Astrocyte (in vitro differentiated cells and primary cell): ENCODE results near the gene HSF2BP. TPM values are rescaled to one million over a fixed set of nuclear protein-coding genes. Genes with fewer than 3 reads are reported as not detected.

Experiments
- DNase-seq: peaks from one replicate; pipeline ENCODE4 v3.0.0-alpha.2; 2010; ENCODE audit warnings: low read depth
- FAIRE-seq: peaks from 2 replicates; lab custom pipeline; 2011; peaks lifted over from hg19 to GRCh38; lab: Jason Lieb, UNC
- H2AFZ ChIP-seq: 2 replicates; pipeline ENCODE4 v1.6.0; 2012; ENCODE audit warnings: low read depth, low read length, inconsistent platforms
- H3K27ac ChIP-seq: 2 replicates; pipeline ENCODE4 v1.5.1; 2011; ENCODE audit warnings: low read depth, low read length, inconsistent platforms
- H3K27me3 ChIP-seq: 2 replicates; pipeline ENCODE4 v1.6.0; 2011; ENCODE audit warnings: low read length, inconsistent platforms; ENCODE audit not compliant: insufficient read depth
- H3K36me3 ChIP-seq: 2 replicates; pipeline ENCODE4 v1.5.1; 2011; ENCODE audit warnings: low read length, inconsistent platforms; ENCODE audit not compliant: insufficient read depth
- H3K4me1 ChIP-seq: 2 replicates; pipeline ENCODE4 v1.5.1; 2011; ENCODE audit warnings: low read length, inconsistent platforms; ENCODE audit not compliant: insufficient read depth
- H3K4me2 ChIP-seq: 2 replicates; pipeline ENCODE4 v1.6.0; 2012; ENCODE audit warnings: low read length, inconsistent platforms
- H3K4me3 ChIP-seq: 2 replicates; pipeline ENCODE4 v1.5.1; 2011; ENCODE audit warnings: low read depth, mild to moderate bottlenecking, low read length, inconsistent platforms; ENCODE audit not compliant: insufficient read depth
- H3K79me2 ChIP-seq: 2 replicates; pipeline ENCODE4 v1.6.0; 2012; ENCODE audit warnings: mild to moderate bottlenecking, low read length, inconsistent platforms; ENCODE audit not compliant: insufficient read depth
- H3K9ac ChIP-seq: 2 replicates; pipeline ENCODE4 v1.6.0; 2012; ENCODE audit warnings: mild to moderate bottlenecking, low read length, inconsistent platforms
- H3K9me3 ChIP-seq: 2 replicates; pipeline ENCODE4 v1.5.1; 2012; ENCODE audit warnings: low read depth, mild to moderate bottlenecking, low read length, inconsistent platforms; ENCODE audit not compliant: insufficient read depth
- H4K20me1 ChIP-seq: 2 replicates; pipeline ENCODE4 v1.6.0; 2012; ENCODE audit warnings: low read length, inconsistent platforms; ENCODE audit not compliant: insufficient read depth
- H3K27ac Mint-ChIP-seq: one replicate; pipeline ENCODE4 v1.8.0; 2021; ENCODE audit warnings: mild to moderate bottlenecking, mixed read lengths; ENCODE audit not compliant: unreplicated experiment
- H3K27me3 Mint-ChIP-seq: one replicate; pipeline ENCODE4 v1.8.0; 2021; ENCODE audit warnings: low read depth, mixed read lengths; ENCODE audit not compliant: unreplicated experiment
- H3K36me3 Mint-ChIP-seq: one replicate; pipeline ENCODE4 v1.8.0; 2021; ENCODE audit warnings: low read depth, mixed read lengths; ENCODE audit not compliant: unreplicated experiment
- H3K4me1 Mint-ChIP-seq: one replicate; pipeline ENCODE4 v1.8.0; 2021; ENCODE audit warnings: low read depth, mixed read lengths; ENCODE audit not compliant: unreplicated experiment
- H3K4me3 Mint-ChIP-seq: one replicate; pipeline ENCODE4 v1.8.0; 2021; ENCODE audit warnings: mild to moderate bottlenecking, moderate library complexity, mixed read lengths; ENCODE audit not compliant: unreplicated experiment
- H3K9me3 Mint-ChIP-seq: one replicate; pipeline ENCODE4 v1.8.0; 2021; ENCODE audit warnings: mild to moderate bottlenecking, mixed read lengths; ENCODE audit not compliant: unreplicated experiment
- EZH2 ChIP-seq: IDR thresholded peaks from 2 replicates; pipeline ENCODE4 v1.6.1; 2012; ENCODE audit warnings: mild to moderate bottlenecking, low read length, inconsistent platforms; ENCODE audit not compliant: insufficient read depth
- total RNA-seq: library from RNA; stranded (reverse); gene quantifications from 2 replicates; pipeline ENCODE4 v1.2.1, GENCODE V29; 2021
- TF ChIP-seq, protein P1 (sequence below): IDR thresholded peaks from 2 replicates; pipeline ENCODE4 v1.5.1; 2011; ENCODE audit warnings: low read depth, mild to moderate bottlenecking, inconsistent platforms, low read length, moderate library complexity; ENCODE audit not compliant: insufficient read depth

Gene HSF2BP
- total RNA-seq, 1 donor from 2014 or later, result 3.2 TPM

DNA sequence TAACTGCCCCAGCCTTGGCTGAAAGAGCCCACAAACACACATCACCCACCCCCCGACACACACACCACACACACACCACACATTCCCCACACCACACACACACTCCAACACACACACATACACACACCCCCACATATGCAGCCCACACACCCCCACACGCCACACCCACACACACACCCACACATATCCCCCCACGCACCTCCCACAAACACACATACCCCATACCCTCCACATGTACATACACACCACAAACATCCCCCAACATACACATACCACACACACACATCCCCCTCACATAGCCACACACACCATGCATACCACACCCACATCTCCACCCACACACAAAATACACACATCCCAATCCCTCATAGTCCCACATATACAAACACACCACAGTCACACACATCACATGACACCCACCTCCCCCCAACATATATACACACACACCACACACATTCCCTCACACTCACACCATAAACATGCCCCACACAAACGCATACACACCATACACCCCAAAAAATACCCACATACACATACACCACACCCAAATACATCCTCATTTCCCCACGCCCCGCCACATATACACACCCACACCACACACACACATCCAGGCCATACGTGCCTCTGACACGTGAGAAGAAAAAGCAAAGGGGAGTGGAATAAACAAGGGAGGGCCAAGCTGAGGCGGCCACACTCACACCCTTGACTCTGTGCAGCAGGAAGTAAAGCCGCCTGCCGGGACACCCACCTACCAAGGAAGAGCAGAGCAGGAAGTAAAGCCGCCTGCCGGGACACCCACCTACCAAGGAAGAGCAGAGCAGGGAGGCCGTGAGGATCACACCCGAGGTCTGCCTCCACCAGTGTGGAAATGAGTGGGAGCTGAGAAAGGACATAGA, 53.7 kb downstream of the HSF2BP start:
- FAIRE-seq (no peak), DNase-seq (no peak)
- Histone ChIP-seq H3K4me3 (no peak overlapping the region), H3K4me1 (peaks cover 47% of the 10 kb centered on the region), H3K36me3 (no peaks in the 10 kb centered on the region), H3K4me2 (no peak overlapping the region), H4K20me1 (no peaks in the 10 kb centered on the region), H2AFZ (peak overlapping the region; percentile 12), H3K9ac (peak overlapping the region; percentile 23), H3K27ac (no peak overlapping the region), H3K9me3 (no peaks in the 10 kb centered on the region), H3K79me2 (no peaks in the 10 kb centered on the region), H3K27me3 (no peaks in the 10 kb centered on the region)
- Mint-ChIP-seq H3K4me1 (peaks cover 50% of the 10 kb centered on the region), H3K9me3 (peaks cover 2% of the 10 kb centered on the region), H3K4me3 (no peak overlapping the region), H3K27me3 (no peaks in the 10 kb centered on the region), H3K27ac (no peak overlapping the region), H3K36me3 (no peaks in the 10 kb centered on the region)
- no peak for TF ChIP-seq EZH2
- TF ChIP-seq, protein P1, sequence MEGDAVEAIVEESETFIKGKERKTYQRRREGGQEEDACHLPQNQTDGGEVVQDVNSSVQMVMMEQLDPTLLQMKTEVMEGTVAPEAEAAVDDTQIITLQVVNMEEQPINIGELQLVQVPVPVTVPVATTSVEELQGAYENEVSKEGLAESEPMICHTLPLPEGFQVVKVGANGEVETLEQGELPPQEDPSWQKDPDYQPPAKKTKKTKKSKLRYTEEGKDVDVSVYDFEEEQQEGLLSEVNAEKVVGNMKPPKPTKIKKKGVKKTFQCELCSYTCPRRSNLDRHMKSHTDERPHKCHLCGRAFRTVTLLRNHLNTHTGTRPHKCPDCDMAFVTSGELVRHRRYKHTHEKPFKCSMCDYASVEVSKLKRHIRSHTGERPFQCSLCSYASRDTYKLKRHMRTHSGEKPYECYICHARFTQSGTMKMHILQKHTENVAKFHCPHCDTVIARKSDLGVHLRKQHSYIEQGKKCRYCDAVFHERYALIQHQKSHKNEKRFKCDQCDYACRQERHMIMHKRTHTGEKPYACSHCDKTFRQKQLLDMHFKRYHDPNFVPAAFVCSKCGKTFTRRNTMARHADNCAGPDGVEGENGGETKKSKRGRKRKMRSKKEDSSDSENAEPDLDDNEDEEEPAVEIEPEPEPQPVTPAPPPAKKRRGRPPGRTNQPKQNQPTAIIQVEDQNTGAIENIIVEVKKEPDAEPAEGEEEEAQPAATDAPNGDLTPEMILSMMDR, result no peak

DNA sequence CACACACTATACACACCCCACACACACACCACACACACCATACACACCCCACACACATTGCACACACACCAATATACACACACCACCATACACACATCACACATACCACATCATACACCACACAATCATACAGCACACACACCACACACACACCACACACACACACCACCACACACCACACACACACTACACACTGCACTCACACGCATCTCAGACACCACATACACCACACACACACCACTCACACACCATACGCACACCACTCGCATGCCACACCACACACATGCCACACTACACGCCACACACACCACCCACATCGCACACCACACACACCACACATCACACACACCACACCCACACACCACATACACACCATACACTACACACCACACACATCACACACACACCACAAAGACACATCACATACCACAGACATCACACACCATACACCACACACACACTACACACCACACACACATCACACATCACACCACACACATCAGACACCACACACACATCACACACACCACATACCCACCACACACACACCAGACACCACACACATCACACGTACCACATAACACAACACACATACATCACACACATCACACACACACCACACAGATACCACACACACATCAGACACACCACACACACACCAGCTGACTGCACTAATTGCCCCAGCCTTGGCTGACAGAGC, 54.6 kb downstream of the HSF2BP start:
- Mint-ChIP-seq H3K36me3 (no peaks in the 10 kb centered on the region), H3K27me3 (no peaks in the 10 kb centered on the region), H3K4me1 (peaks cover 52% of the 10 kb centered on the region), H3K9me3 (peaks cover 2% of the 10 kb centered on the region), H3K27ac (no peak overlapping the region), H3K4me3 (no peak overlapping the region)
- no peak for TF ChIP-seq EZH2
- TF ChIP-seq, protein P1, result no peak
- Histone ChIP-seq H3K27me3 (no peaks in the 10 kb centered on the region), H2AFZ (no peak overlapping the region), H3K4me1 (peaks cover 52% of the 10 kb centered on the region), H3K4me3 (no peak overlapping the region), H3K9ac (peak overlapping the region; percentile 44), H3K9me3 (no peaks in the 10 kb centered on the region), H3K36me3 (no peaks in the 10 kb centered on the region), H4K20me1 (no peaks in the 10 kb centered on the region), H3K79me2 (no peaks in the 10 kb centered on the region), H3K4me2 (no peak overlapping the region), H3K27ac (peak overlapping the region; percentile 25)
- FAIRE-seq (no peak), DNase-seq (no peak)
